NCI-H748 (cell line): ENCODE results near the gene PAPOLA.
A peak's percentile ranks its signal among the peaks of the same experiment; 100 is the strongest.
"Not testable (repeated sequence)": the region's sequence is repeated elsewhere in the genome, so short reads cannot be mapped to it uniquely, and the experiment has no call there.

ENCODE experiments used
- DNase-seq: peaks from one replicate; lab custom pipeline; 2025; ENCODE audit not compliant: unreplicated experiment; lab: John Stamatoyannopoulos, UW

Gene PAPOLA

GRCh38 chr14:96501740-96502620, at the start of gene PAPOLA:
Gene PAPOLA, plus strand, starts transcription at chr14:96502382. Its CDS starts 211 bp downstream, at chr14:96502593.
- peak; percentile 98 for DNase-seq

GRCh38 chr14:96452684-96453083, 49.5 kb upstream of the PAPOLA start:
- no peak for DNase-seq

GRCh38 chr14:96455588-96455987, 46.6 kb upstream of the PAPOLA start:
- DNase-seq: no peak

DNA sequence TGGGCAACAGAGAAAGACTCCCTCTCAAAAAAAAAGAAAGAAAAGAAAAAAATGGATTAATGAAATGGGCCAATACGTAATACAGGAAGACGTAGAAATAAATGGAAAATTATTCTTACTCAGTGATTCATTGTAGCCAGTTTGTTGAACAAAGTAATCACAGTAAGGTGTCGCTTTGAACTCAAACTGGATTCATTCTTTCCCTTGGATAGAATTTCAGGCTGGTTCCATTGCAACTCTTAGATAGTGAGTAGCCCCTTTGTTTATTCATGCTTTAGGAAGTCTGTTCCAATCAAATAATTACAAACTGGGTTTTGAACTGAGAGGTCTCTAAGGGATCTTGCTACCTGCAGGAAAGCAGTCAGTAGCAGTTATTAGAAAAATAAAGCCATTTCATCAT, 42.3 kb upstream of the PAPOLA start:
- no peak for DNase-seq

DNA sequence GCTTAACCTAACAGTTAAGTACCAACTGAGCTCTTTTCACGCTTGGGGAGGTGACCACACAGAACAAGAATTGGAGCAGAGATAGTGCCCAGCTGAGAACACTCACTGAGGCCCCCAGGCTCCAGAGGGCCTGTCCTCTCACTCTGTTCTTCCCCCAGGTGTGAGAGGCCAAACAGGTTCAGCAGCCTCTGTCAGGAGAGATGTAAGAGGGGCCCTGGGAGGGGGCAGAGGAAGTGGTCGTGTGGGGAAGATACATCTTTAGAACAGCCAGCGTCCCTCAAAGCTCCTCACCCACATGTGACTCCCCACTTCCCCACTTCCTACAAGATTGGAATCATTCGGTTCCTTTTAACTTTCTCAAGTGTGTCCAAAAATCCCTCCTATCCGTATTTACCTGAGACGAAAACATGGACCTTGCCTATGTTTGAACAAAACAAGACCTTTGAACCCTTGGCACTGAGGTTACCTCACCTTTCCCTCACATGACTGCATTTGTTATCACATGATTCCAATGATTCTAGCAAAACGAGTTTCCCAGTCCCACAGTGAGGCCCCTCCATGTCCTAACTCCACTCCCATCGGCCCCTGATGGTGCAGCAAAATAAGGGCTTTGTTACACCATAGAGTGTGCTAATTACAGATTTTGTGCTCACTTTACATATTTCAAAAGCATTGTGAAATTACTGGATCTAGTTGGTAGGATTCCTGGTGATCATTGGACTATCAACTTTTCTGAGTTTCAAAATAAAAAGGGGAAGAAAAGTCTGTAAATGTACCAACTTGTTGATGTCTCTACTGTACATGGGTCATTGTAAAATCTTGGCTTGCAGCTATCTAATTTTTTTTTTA, 40.0 kb upstream of the PAPOLA start:
- no peak for DNase-seq

DNA sequence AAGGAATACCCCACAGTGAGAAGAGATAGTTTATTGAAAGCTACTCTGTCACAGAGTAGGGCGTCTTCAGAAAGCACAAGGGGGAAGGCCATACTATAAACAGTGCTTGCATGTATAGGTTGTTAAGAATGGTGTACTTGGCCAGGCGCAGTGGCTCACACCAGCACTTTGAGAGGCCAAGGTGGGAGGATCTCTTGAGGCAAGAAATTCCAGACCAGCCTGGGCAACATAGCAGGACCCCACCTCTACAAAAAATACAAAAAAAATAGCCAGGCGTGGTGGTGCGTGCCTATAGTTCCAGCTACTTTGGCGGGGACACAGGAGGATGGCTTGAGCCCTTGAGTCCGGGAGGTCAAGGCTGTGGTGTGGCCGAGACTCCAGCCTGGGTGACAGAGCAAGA, 38.0 kb upstream of the PAPOLA start:
- no peak for DNase-seq

DNA sequence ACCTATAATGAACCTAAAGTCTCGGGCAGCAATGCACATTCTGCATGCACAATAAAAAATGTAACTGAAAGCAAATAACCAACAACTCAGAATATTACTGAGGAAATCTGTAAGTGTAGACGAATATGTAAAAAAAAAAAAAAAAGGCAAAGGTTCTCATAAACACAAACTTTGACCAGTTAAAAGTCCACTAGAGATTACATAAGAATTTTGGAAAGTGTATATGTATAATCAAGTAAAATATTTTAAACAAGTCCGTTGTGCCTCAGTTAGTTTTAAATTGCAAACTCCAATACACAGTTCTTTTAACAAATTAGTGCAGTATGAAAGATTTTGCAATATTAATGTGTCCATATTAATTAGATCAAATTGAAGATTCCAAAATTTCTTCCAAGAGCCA, 35.3 kb upstream of the PAPOLA start:
- DNase-seq: no peak

GRCh38 chr14:96470331-96470730, 31.9 kb upstream of the PAPOLA start:
- no peak for DNase-seq

DNA sequence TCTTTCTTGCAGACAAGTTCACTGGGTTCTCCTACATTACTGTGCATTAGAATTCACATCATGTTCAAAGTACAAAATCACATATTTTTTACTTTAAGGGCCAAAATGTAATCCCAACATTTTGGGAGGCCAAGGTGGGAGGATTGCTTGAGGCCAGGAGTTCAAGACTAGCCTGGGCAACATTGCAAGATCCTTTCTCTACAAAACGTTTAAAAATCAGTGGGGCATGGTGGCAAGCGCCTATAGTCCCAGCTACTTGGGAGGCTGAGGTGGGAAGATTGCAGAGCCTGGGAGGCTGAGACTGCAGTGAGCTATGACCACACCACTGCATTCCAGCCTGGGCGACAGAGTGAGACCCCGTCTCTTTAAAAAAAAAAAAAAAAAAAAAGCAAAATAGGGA, 31.2 kb upstream of the PAPOLA start:
- not testable (repeated sequence) for DNase-seq

DNA sequence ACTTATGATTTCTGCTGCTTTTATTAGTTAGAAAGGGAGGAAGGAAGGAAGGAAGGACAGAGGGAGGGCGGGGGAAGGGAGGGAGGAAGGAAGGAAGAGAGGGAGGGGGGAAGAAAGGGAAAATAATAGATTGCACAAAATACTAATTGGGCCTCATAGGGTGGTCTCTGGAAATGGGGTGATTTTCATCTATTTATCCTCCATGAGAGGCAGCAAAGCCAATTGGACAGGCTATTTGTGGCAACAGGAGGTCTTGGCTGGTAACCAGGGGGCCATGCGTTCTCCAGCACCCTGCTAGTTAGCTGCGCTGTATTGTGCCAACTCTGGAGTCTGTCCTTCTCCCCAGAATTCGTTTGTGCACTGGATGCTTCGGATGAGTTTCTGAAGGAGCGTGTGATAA, 24.1 kb upstream of the PAPOLA start:
- DNase-seq: no peak

GRCh38 chr14:96479435-96480146, 22.6 kb upstream of the PAPOLA start:
- DNase-seq: no peak

- no peak for DNase-seq
These were observed 20.4 kb upstream of the PAPOLA start for GRCh38 chr14:96481731-96482314.

DNA sequence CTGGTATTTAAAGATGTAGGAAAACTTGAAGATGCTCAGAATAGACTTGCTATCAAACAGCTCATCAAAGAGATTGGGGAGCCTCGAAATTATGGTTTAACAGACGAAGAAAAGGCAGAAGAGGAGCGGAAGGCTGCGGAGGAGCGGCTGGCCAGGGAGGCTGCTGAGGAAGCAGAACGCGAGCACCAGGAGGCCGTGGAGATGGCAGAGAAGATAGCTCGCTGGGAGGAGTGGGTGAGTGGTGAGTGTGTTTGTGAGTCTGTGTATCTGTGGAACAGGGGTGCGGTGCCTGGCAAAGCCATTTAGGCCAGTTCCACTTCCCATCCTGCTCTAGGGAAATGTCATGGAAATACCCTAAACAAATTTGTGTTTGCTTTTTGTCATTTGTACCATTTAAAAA, 19.2 kb upstream of the PAPOLA start:
- no peak for DNase-seq

GRCh38 chr14:96484399-96484798, 17.8 kb upstream of the PAPOLA start:
- no peak for DNase-seq

DNA sequence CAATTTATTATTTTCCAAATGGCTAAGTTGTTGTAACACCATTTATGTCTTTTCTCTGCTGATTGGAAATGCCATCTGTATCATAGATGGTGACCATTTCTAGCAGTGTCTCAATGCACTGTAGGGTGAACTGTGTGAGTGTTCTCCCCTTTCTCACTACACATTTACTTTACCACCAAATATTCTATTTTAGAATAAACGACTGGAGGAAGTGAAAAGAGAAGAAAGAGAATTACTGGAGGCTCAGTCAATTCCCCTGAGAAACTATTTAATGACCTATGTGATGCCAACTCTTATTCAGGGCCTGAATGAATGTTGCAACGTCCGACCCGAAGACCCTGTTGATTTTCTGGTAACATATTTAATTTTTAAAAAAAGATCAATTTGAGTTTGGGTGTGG, 15.5 kb upstream of the PAPOLA start:
- no peak for DNase-seq

- no peak for DNase-seq
These were observed 12.9 kb upstream of the PAPOLA start for GRCh38 chr14:96489327-96489726.

GRCh38 chr14:96493178-96493577, 9.0 kb upstream of the PAPOLA start:
- DNase-seq: no peak

DNA sequence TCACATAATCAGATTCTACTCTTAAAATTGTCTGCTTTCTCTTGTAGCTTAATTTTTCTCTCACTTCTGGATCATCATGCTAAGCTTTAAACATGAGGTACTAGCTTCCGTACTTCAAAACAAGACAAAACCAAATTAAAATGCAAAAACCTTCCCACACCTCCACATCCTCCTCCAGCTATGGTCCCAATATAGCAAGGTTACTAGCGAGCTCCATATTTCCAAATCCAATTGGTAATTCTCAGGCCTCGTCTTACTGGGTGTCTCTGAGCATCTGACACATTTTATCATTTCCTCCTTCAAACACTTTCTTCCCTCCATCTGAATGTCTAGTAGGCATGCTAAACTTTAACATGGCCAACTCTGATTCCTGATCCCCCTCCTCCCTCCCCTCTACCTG, 7.9 kb upstream of the PAPOLA start:
- DNase-seq: no peak

- no peak for DNase-seq
These were observed 5.1 kb upstream of the PAPOLA start for GRCh38 chr14:96497087-96497486.

DNA sequence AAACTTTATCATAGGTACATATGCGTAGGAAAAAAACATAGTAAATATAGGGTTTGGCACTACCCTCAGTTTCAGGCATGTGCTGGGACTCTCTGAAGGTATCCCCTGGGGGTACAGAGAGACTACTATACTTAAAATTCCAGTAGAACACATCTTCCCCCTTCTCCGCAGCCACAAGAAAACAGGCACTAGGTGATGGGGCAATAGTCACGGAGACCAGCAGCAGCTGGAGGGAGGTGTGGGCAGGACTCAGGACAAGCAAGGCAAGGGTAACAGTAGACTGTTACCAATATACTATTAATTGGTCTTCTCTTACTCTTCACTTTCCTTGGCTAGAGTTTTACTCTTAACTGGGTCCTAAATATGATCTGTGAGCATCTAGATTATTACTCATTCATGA, 4.6 kb upstream of the PAPOLA start:
- DNase-seq: no peak

GRCh38 chr14:96501217-96501739, 904 bp upstream of the PAPOLA start:
- DNase-seq: peak; percentile 46
